A549 (cell line): ENCODE data around the gene MAML3. TPM values are rescaled to one million over a fixed set of nuclear protein-coding genes. Genes with fewer than 3 reads are reported as not detected.
A peak's percentile ranks its signal among the peaks of the same experiment; 100 is the strongest.

Experiments used
- ATAC-seq, 2 experiments: fragments of 200-7000 bp in 1 of 2; fragments of >200 bp in 1 of 2; cut with Nextera tagmentation in 1 of 2; cut with Tn5 transposase in 1 of 2; 3 replicates each; pipeline versions ENCODE4 v1.8.0 to v1.9.1; 2018 to 2020; ENCODE audit warnings: mild to moderate bottlenecking in 1 of 2, moderate library complexity in 1 of 2
- CTCF ChIA-PET: fragments of 300-600 bp; sonication (Branson Sonifier 250); formaldehyde crosslinking; extraction: SDS; loops from one replicate; lab custom pipeline; 2021; ENCODE audit warnings: antibody characterized with exemption, inconsistent platforms; lab: Yijun Ruan, JAX
- POLR2A ChIA-PET: fragments of 350-600 bp; formaldehyde crosslinking; extraction: SDS; loops from one replicate; lab custom pipeline; 2021; ENCODE audit warnings: antibody characterized with exemption, inconsistent platforms; lab: Yijun Ruan, JAX
- DNase-seq, 2 experiments: peaks; one replicate each; pipeline versions ENCODE4 v3.0.0 to v3.0.0-alpha.2; 2011 to 2016; ENCODE audit warnings: low read depth in 1 of 2, low spot score in 1 of 2
- FAIRE-seq: peaks from 2 replicates; lab custom pipeline; 2011; peaks lifted over from hg19 to GRCh38; lab: Jason Lieb, UNC
- H3K27ac ChIP-seq, 2 experiments: fragments of >200 bp; sonication (Bioruptor Twin); formaldehyde crosslinking; 3 replicates each; pipeline ENCODE4 v1.5.1; 2016 to 2017
- H3K4me1 ChIP-seq: fragments of >200 bp; sonication (Bioruptor Twin); formaldehyde crosslinking; 3 replicates; pipeline ENCODE4 v1.6.1; 2016
- H3K4me2 ChIP-seq: fragments of >200 bp; sonication (Bioruptor Twin); formaldehyde crosslinking; 3 replicates; pipeline ENCODE4 v1.6.1; 2016
- H3K4me3 ChIP-seq: fragments of >200 bp; sonication (Bioruptor Twin); formaldehyde crosslinking; 3 replicates; pipeline ENCODE4 v1.5.1; 2016
- H3K9me3 ChIP-seq: fragments of >200 bp; sonication (Bioruptor Twin); formaldehyde crosslinking; 3 replicates; pipeline ENCODE4 v1.6.1; 2016
- CBX2 ChIP-seq: fragments of 200-600 bp; sonication (generic); IDR thresholded peaks from 2 replicates; pipeline ENCODE4 v1.6.1; 2016; ENCODE audit warnings: low read depth, mild to moderate bottlenecking, borderline replicate concordance
- CHD4 ChIP-seq: fragments of 200-600 bp; sonication (generic); IDR thresholded peaks from 2 replicates; pipeline ENCODE4 v1.6.1; 2016; ENCODE audit warnings: antibody characterized with exemption, mild to moderate bottlenecking, borderline replicate concordance
- EHMT2 ChIP-seq: fragments of 200-600 bp; sonication (generic); IDR thresholded peaks from 2 replicates; pipeline ENCODE4 v1.6.1; 2016; ENCODE audit warnings: antibody characterized with exemption, low read depth, mild to moderate bottlenecking, moderate library complexity
- ESRRA ChIP-seq: fragments of 150-350 bp; IDR thresholded peaks from 2 replicates; pipeline ENCODE4 v1.6.1; 2014; ENCODE audit warnings: mild to moderate bottlenecking, low read length, borderline replicate concordance
- FOSB ChIP-seq: fragments of 250-450 bp; sonication (Bioruptor Pico); IDR thresholded peaks from 2 replicates; pipeline ENCODE4 v1.5.0; 2020; ENCODE audit warnings: mild to moderate bottlenecking, moderate library complexity
- FOXS1 ChIP-seq: fragments of 250-450 bp; sonication (Bioruptor Pico); IDR thresholded peaks from 2 replicates; pipeline ENCODE4 v1.5.0; 2020; ENCODE audit warnings: mild to moderate bottlenecking, moderate library complexity
- HDAC2 ChIP-seq: fragments of 200-600 bp; sonication (generic); IDR thresholded peaks from 2 replicates; pipeline ENCODE4 v1.6.1; 2016
- HOXB5 ChIP-seq: fragments of 250-450 bp; sonication (Bioruptor Pico); IDR thresholded peaks from 2 replicates; pipeline ENCODE4 v1.5.0; 2020; ENCODE audit warnings: mild to moderate bottlenecking, moderate library complexity
- JUN ChIP-seq, 2 experiments: fragments of >200 bp; sonication (Bioruptor Twin); formaldehyde crosslinking; IDR thresholded peaks; 2 replicates in 1 of 2; 3 replicates in 1 of 2; pipeline ENCODE4 v1.6.1; 2016 to 2017
- KDM1A ChIP-seq: fragments of 200-600 bp; sonication (generic); IDR thresholded peaks from 2 replicates; pipeline ENCODE4 v1.6.1; 2016; ENCODE audit warnings: low read depth, mild to moderate bottlenecking
- KDM5A ChIP-seq: fragments of 200-600 bp; sonication (generic); IDR thresholded peaks from 2 replicates; pipeline ENCODE4 v1.6.1; 2016; ENCODE audit warnings: antibody characterized with exemption, mild to moderate bottlenecking
- MAFK ChIP-seq: fragments of 450-650 bp; IDR thresholded peaks from 2 replicates; pipeline ENCODE4 v1.6.1; 2014; ENCODE audit not compliant: partially characterized antibody
- MAZ ChIP-seq: fragments of 150-350 bp; IDR thresholded peaks from 2 replicates; pipeline ENCODE4 v1.6.1; 2014; ENCODE audit warnings: antibody characterized with exemption, low read depth, low read length, borderline replicate concordance
- NFE2L2 ChIP-seq: fragments of 150-350 bp; conservative IDR thresholded peaks from 2 replicates; pipeline ENCODE4 v1.6.1; 2014; ENCODE audit warnings: low read length
- NR3C1 ChIP-seq: fragments of >200 bp; sonication (Bioruptor Twin); formaldehyde crosslinking; IDR thresholded peaks from 3 replicates; pipeline ENCODE4 v1.6.1; 2017
- POLR2A ChIP-seq: IDR thresholded peaks from 2 replicates; pipeline ENCODE4 v1.6.1; 2012; ENCODE audit warnings: mild to moderate bottlenecking, low read length
- POLR2AphosphoS2 ChIP-seq: conservative IDR thresholded peaks from 2 replicates; pipeline ENCODE4 v1.6.1; 2012; ENCODE audit warnings: low read length, improper control_type of control experiment, inconsistent platforms
- RAD21 ChIP-seq, 2 experiments: fragments of >200 bp in 1 of 2; sonication (Bioruptor Twin) in 1 of 2; formaldehyde crosslinking in 1 of 2; IDR thresholded peaks in 1 of 2; conservative IDR thresholded peaks in 1 of 2; 2 replicates in 1 of 2; 3 replicates in 1 of 2; pipeline ENCODE4 v1.6.1; 2012 to 2018; ENCODE audit warnings: inconsistent platforms in 1 of 2
- RARB ChIP-seq: fragments of 250-450 bp; sonication (Bioruptor Pico); IDR thresholded peaks from 2 replicates; pipeline ENCODE4 v1.8.0; 2021; ENCODE audit warnings: mild to moderate bottlenecking, moderate library complexity
- RFX5 ChIP-seq: fragments of 450-650 bp; IDR thresholded peaks from 2 replicates; pipeline ENCODE4 v1.7.1; 2014; ENCODE audit warnings: antibody characterized with exemption, mild to moderate bottlenecking, moderate library complexity
- RNF2 ChIP-seq: fragments of 200-600 bp; sonication (generic); IDR thresholded peaks from 2 replicates; pipeline ENCODE4 v1.6.1; 2016; ENCODE audit warnings: low read depth, mild to moderate bottlenecking, antibody characterized with exemption, moderate library complexity, borderline replicate concordance
- SMC3 ChIP-seq: fragments of >200 bp; sonication (Bioruptor Twin); formaldehyde crosslinking; IDR thresholded peaks from 3 replicates; pipeline ENCODE4 v1.6.1; 2018; ENCODE audit warnings: inconsistent platforms
- SREBF2 ChIP-seq: fragments of 450-650 bp; IDR thresholded peaks from 2 replicates; pipeline ENCODE4 v1.6.1; 2014; ENCODE audit warnings: mild to moderate bottlenecking, moderate library complexity
- ZC3H11A ChIP-seq: fragments of 450-650 bp; IDR thresholded peaks from 2 replicates; pipeline ENCODE4 v1.6.1; 2014; ENCODE audit warnings: antibody characterized with exemption, mild to moderate bottlenecking
- ZFP36 ChIP-seq: fragments of 450-650 bp; IDR thresholded peaks from 2 replicates; pipeline ENCODE4 v1.6.1; 2014; ENCODE audit warnings: borderline replicate concordance; ENCODE audit not compliant: partially characterized antibody
- WGBS: methylation state at CpG from one replicate; pipeline ENCODE4 v1.1.6; 2017; ENCODE audit errors: missing lambda C conversion rate; 5-methylcytosine and 5-hydroxymethylcytosine counted together
- polyA plus RNA-seq, 4 experiments: library from polyadenylated mRNA; depleted of rRNA in 3 of 4; stranded (reverse); fragments of >200 nt; fragmentation: RNase III in 1 of 4; extraction: RNeasy Plus Mini Kit Qiagen cat#74134 plus additional on column Dnase treatment in 1 of 4; gene quantifications; 2 replicates in 3 of 4; 3 replicates in 1 of 4; pipeline ENCODE4 v1.2.3, GENCODE V29; 2011 to 2017
- TF ChIP-seq, protein P1 (sequence below): IDR thresholded peaks from 2 replicates; pipeline ENCODE4 v1.6.1; 2012
- TF ChIP-seq, protein P2 (sequence below): fragments of 150-350 bp; IDR thresholded peaks from 2 replicates; pipeline ENCODE4 v1.6.1; 2014; ENCODE audit warnings: low read depth, mild to moderate bottlenecking, low read length
- TF ChIP-seq, protein P3 (sequence below): fragments of 250-450 bp; sonication (Bioruptor Pico); IDR thresholded peaks from 2 replicates; pipeline ENCODE4 v1.5.0; 2020; ENCODE audit warnings: low read depth, mild to moderate bottlenecking, moderate library complexity
- TF ChIP-seq, protein P4 (sequence below): fragments of >200 bp; sonication (Bioruptor Twin); formaldehyde crosslinking; IDR thresholded peaks from 3 replicates; pipeline ENCODE4 v1.6.1; 2016

The MAML3 gene
- polyA plus RNA-seq, 2 of the 4 experiments (the other 2 are of a cell fraction), result 9.0 to 22.2 TPM

DNA sequence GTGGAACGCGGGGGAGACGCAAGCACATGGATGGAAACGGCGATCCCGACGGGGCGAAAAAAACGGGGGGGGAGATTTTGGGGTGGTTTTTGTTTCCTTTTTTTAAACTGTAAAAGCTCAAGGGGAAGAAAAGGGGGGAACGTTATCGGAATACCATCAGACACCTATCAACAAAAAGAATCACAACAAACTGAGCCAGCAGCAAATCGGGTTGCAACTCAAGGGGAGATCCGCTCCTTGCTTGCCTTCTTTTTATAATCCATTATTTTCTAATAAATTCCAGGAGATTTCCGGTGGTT is 616 bp downstream of the MAML3 start:
- Histone ChIP-seq H3K4me3 (peak overlapping the region; percentile 80), H3K4me2 (peak overlapping the region; percentile 70), H3K27ac (peak overlapping the region; percentile 99), H3K9me3 (no peaks in the 10 kb centered on the region), H3K4me1 (peaks cover 25% of the 10 kb centered on the region)
- TF ChIP-seq, protein P1, sequence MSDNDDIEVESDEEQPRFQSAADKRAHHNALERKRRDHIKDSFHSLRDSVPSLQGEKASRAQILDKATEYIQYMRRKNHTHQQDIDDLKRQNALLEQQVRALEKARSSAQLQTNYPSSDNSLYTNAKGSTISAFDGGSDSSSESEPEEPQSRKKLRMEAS, result 0 out of 2 replicates have a peak, but pooled peaks have one; percentile 2
- no peak for TF ChIP-seq CBX2
- TF ChIP-seq MAZ, result no peak
- WGBS, result under 1% methylated on average over 14 of the region's 14 CpGs
- POLR2A ChIA-PET, result interaction anchor here (0.7 to 3.1 kb wide), 10 partner anchors 58 to 177 kb away, joined by 3 to 40 read pairs (median 5); no protein-coding TSS in a partner anchor
- DNase-seq, result no peak
- FAIRE-seq, result no peak
- CTCF ChIA-PET, result interaction anchor here (1.3 to 1.7 kb wide), 6 partner anchors 10 to 206 kb away, joined by 3 to 5 read pairs (median 4); no protein-coding TSS in a partner anchor
- no peak for ATAC-seq

DNA sequence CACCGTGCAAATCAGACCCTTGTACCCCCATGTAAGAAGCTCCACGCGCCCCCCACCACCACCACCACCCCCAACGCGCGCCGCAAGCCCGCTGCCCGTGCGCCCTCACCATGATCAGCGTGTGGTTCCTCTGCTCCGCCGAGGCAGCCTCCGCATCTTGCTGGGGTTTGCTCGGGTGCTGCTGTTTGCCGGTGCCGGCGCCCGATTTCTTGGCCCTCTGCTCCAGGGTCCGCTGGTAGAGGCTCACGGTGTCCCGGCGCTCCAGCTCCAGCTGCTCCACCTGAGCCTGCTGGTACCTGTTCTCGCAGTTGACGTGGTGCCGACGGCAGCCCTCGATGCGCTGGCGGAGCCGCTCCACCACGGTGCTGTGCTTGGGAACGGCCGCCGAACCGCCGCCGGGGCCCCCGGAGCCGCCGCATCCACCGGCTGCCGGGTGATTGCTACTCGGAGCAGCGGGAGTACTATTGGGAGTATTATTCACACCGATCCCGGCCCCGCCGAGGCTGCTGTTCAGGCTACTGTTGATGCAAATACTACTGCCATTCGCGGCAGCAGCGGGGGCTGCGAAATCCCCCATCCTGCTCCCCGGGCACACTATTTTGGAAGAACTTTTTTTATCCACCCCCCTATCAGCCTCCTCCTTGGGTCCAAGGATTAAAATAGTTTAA is 1.1 kb downstream of the MAML3 start:
- ChIA-PET POLR2A (interaction anchor here (0.6 to 3.1 kb wide), 12 partner anchors 9 to 178 kb away, joined by 3 to 40 read pairs (median 7); no protein-coding TSS in a partner anchor), CTCF (interaction anchor here (0.9 to 1.6 kb wide), 6 partner anchors 9 to 207 kb away, joined by 3 to 5 read pairs (median 4); no protein-coding TSS in a partner anchor)
- no peak; a peak in 1 of 6 replicates for ATAC-seq
- WGBS, result 2% methylated on average over 11 of the region's 54 CpGs
- Histone ChIP-seq H3K27ac (peak overlapping the region; percentile 99), H3K4me1 (peaks cover 28% of the 10 kb centered on the region), H3K4me2 (peak overlapping the region; percentile 70), H3K9me3 (no peaks in the 10 kb centered on the region), H3K4me3 (peak overlapping the region; percentile 80)
- no peak for FAIRE-seq
- DNase-seq, result no peak
- no peak for TF ChIP-seq NFE2L2
- TF ChIP-seq, protein P1, result peak; percentile 10; the same call in 1 of the 2 replicates

DNA sequence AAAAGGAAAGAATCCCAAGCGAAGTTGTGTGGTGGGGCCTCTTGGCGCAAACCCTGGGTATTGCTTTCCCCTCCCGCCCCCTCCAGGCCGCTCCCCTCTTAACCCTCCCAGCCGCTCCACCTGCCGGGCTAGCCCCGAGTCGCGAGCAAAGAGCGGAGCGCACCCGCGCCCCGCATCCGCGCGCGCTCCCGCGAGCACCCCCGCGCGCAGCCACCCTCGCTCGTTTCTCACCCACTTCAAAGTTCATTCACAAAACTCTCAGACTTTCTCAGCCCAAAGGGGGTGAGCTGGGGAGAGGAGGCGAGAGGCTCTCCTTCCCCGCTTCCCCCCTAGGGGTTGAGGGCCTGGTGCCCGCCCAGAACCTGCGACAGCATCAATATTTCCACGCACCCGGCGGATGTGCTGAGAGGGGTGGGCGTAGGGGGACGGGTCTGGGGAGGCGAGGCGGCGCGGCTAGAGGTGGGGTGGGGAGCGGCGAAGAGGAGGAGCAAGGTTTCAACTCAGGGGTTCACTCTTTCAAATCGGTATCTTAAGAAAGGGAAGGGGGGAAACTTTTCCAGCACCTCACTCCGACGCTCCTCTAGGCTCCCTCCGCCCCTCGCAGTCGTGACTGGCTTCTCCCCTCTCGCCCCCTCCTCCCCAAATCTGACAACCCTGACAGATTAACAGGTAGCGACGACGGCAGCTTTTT is 1.8 kb downstream of the MAML3 start:
- Histone ChIP-seq H3K9me3 (no peaks in the 10 kb centered on the region), H3K4me3 (peak overlapping the region; percentile 80), H3K4me1 (peaks cover 35% of the 10 kb centered on the region), H3K27ac (peak overlapping the region; percentile 99), H3K4me2 (peak overlapping the region; percentile 70)
- POLR2A ChIA-PET, result interaction anchor here (0.6 to 3.1 kb wide), 12 partner anchors 8 to 344 kb away, joined by 3 to 40 read pairs (median 8); no protein-coding TSS in a partner anchor
- FAIRE-seq (no peak), ATAC-seq (peak; percentile 62 to 71), DNase-seq (peak in 1 of 2 experiments; percentile 61)
- WGBS, result 1% methylated on average over 28 of the region's 50 CpGs
- TF ChIP-seq HDAC2 (no peak), POLR2A (no peak), POLR2AphosphoS2 (no peak), MAZ (no peak), KDM5A (no peak), KDM1A (no peak), RAD21 (conservative IDR thresholded peaks at IDR 0.05 in 1 of 2, IDR thresholded peaks at IDR 0.05 in 1 of 2) (peak; percentile 5 to 18; a peak in 2 of 5 replicates), ZFP36 (no peak), EHMT2 (no peak), FOSB (CRISPR knock-in tag) (peak; percentile 46; the same call in 1 of the 2 replicates), JUN (IDR thresholded peaks at IDR 0.05) (peak; percentile 32 to 94; a peak in 4 of 5 replicates), ZC3H11A (no peak), CHD4 (no peak), FOXS1 (CRISPR knock-in tag) (0 out of 2 replicates have a peak, but pooled peaks have one; percentile 28), NR3C1 (no peak), RFX5 (no peak), RNF2 (no peak), HOXB5 (CRISPR knock-in tag) (peak; percentile 49; the same call in 1 of the 2 replicates), SREBF2 (no peak), SMC3 (no peak; the same call in 2 of the 3 replicates), ESRRA (no peak), MAFK (no peak), RARB (no peak)
- TF ChIP-seq, protein P2, sequence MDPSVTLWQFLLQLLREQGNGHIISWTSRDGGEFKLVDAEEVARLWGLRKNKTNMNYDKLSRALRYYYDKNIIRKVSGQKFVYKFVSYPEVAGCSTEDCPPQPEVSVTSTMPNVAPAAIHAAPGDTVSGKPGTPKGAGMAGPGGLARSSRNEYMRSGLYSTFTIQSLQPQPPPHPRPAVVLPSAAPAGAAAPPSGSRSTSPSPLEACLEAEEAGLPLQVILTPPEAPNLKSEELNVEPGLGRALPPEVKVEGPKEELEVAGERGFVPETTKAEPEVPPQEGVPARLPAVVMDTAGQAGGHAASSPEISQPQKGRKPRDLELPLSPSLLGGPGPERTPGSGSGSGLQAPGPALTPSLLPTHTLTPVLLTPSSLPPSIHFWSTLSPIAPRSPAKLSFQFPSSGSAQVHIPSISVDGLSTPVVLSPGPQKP, result no peak
- TF ChIP-seq, protein P3, sequence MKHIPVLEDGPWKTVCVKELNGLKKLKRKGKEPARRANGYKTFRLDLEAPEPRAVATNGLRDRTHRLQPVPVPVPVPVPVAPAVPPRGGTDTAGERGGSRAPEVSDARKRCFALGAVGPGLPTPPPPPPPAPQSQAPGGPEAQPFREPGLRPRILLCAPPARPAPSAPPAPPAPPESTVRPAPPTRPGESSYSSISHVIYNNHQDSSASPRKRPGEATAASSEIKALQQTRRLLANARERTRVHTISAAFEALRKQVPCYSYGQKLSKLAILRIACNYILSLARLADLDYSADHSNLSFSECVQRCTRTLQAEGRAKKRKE, result no peak
- TF ChIP-seq, protein P4, sequence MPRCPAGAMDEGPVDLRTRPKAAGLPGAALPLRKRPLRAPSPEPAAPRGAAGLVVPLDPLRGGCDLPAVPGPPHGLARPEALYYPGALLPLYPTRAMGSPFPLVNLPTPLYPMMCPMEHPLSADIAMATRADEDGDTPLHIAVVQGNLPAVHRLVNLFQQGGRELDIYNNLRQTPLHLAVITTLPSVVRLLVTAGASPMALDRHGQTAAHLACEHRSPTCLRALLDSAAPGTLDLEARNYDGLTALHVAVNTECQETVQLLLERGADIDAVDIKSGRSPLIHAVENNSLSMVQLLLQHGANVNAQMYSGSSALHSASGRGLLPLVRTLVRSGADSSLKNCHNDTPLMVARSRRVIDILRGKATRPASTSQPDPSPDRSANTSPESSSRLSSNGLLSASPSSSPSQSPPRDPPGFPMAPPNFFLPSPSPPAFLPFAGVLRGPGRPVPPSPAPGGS, result no peak
- CTCF ChIA-PET, result interaction anchor here (0.9 to 1.5 kb wide), 5 partner anchors 43 to 103 kb away, joined by 3 to 7 read pairs (median 3); no protein-coding TSS in a partner anchor
